Activated effector memory CD4-positive, alpha-beta T cell treated with anti-CD3 and anti-CD28 coated beads, Interleukin-2, amount 50 U/mL, for 16 hours (primary cell): ENCODE results near the gene RXFP2.

ENCODE experiments used
- DNase-seq: peaks from one replicate; pipeline ENCODE4 v3.0.0-alpha.2; 2020

The RXFP2 gene

DNA sequence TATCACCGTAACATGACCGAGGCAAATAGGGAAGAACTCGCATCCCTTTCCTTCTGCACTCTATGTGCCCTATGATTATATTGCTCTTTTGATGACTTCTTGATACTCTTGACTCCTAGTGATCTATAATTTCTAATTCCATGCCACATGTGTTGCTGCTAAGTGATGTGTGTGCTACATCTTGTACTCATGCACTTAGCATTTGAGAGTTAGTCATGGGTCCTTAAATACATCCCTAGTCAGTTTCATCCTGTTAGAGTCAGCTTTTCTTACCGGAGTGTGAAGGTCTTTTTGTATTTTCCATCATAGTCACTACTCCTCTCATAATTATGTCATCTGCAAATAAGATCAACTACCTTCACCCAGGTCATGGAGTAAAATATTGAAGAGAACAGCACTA, 30.2 kb downstream of the RXFP2 start:
- no peak for DNase-seq

DNA sequence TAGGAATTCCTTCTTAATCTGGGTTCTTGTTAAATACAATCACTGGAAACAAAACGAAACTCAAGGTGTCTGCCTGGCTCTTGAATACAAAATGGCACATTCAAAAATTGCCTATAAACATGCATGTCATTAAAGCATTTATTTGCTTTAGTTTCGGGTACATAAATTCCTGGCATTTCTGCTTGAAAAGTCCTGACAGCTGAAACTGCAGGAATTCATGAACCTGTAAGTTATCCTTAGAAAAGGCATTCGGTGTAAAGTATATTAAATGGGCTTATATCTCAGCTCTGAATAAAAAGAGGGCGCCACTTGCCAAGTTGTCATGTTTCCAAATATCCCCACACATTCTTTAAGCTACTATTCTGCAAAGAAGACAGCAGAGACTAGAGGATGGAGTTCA, 32.9 kb downstream of the RXFP2 start:
- DNase-seq, result no peak

DNA sequence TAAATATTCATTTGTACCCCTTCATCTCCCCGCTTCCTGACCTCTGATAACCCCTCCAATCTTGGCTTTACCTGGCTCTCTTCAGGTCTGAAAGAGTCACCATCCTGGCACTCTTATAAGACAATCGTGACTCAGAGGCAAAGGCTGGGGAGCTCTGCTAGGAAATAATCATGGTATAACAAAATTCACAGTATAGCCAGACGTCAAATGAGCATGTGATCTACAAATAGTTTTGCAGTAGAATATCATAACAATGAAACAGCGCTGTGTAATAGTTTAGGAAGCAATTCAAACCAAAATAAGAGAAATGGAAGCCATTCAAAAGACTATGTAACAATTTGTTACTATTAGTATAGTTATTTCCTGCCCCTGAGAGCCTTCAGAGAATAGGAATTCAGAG, 34.2 kb downstream of the RXFP2 start:
- no peak for DNase-seq

DNA sequence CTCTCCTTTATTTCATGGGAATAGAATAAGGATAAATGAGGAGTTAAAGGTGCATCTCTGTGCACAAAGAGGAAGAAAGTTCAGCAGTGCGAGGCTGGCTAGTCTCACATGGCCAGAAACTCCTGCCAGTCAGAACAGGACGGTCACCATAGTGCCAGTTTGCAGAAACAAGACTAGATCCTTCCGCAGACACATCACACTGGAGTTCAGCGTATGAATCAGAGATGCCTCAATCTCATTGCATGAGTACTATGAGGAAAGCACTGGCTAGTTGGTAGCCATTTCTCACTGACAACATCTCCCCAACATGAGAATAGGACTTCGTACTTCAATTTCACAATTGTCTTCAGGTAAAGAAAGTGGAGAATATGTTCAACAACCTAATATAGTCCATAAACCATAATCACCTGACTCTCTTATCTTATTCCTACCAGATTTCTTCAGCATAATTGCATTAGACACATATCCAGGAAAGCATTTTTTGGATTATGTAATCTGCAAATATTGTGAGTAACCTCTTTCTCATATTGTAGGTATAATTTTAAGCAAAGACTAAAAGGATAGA, 34.9 kb downstream of the RXFP2 start:
- DNase-seq, result no peak

DNA sequence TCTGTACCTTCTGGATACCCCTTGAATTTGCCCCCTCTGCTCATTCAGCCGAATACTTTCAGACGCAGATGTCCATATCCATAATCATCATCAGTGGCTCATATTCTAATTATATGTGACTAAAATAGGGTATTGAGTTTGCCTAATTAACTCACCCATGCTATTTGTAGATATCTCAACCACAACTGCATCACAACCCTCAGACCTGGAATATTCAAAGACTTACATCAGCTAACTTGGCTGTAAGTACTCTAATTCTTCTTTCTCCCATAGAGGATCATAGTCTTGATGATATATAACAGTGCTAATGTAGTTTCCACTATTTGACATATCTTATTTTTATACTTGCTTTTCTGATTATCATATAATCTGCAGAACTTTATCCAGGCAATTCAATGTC, 35.8 kb downstream of the RXFP2 start:
- no peak for DNase-seq

DNA sequence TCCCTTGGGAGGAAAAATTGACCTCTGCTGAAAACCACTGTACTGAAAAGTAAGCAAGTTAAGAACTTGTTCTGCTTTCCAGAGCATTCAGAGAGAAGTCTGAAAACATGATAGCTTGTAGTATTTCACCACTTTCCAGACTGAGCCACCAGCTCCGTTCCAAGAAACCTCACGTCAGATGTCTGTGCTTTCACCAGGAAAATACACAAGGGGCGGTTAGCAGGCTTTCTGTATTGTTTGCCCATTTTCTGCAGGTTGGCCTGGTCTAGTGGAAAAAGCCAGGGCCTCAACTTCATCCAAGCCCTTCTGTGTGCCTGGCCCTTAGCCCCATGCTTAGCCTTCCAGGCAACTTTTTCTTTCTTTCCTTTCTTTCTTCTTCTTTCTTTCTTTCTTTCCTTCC, 36.4 kb downstream of the RXFP2 start:
- DNase-seq, result no peak

DNA sequence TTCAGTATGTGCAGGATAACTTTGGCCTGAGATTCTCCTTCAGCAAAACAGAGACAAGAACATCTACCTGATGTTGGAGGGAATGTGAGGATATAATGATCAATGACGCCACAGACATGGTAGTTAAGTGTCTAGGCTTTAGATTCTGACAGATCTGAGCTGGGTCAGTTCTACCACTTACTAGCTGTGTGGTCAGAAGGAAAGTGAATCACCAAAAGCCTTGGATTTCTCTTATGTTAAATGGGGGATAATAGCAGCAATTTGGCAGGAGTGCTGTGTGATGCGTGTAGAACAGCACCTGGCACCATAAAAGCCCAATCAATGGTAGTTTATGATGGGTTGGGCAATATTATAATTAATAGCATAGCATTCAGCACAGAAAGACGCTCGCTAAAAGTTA, 41.7 kb downstream of the RXFP2 start:
- no peak for DNase-seq

DNA sequence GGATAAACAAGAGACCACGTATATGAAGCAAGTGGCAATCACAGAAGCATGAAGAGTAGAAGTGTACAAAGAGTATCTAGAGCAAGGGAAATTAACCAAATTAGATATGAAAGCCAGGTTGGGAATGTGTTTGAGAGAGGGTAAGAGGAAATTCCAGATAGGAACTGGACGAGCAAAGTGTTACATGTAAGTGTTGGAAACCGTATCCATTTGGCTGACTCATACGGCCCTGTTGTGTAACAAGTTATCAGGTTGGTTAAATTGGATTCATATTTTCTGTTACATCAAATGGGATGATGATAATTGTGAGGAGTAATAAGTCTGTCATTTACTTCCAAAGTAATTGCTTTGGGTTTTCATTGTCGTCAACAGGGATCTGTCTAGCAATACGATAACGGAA, 46.7 kb downstream of the RXFP2 start:
- DNase-seq, result no peak

DNA sequence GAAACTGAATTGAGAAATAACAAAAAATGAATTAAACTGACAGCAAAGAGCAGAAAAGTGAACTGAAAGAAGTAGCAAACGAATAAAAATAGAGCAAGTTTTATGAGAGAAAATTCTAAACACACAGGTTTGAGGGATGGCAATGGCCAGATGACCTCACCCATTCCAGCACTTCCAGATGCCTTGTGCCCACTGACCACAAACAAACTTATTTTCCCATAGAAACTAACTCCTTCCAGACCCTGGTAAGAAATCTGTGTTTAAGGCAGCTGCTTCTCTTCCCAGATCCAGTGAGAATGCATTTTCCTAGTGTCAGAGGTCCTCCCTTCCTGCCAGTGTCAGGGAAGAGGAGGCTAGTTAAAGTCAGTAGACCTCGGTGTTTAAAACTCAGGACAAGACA, 51.7 kb downstream of the RXFP2 start:
- DNase-seq, result no peak

DNA sequence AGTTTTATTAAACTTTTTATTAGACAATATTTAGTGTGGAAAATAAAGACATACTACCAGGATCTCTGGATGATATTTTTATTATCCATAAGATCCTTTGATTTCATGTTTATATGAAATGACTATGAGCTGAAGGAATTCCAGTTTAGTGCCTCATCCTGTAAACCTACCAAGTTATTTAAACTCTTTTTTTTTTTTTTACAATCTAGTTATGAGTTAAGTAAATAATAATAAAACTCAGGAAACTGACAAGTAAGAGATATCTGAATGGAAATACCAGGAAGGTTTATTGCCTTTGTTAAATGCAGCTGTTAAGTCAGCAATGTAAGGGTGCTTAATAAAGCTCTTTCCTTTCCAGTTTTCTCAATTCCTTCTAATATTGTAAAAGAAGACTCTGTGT, 53.9 kb downstream of the RXFP2 start:
- DNase-seq, result no peak

DNA sequence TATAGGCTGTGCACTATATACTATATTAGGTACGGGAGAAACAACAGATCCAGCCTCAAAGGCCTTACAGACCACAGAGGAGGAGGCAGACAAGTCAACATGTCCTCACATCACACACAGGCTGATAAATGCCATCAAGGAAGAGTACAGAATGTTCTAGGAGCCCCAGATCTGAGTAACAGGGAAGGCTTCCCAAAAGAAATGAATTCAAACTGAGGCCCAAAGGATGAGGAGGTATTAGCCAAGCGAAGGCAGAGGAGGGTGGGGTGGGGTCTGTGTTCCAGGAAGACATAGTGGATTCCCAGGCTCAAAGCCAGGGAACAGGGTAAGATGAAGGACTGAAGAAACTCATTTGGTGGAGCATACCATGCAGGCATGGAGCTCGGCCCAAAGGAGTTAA, 55.1 kb downstream of the RXFP2 start:
- DNase-seq, result no peak

DNA sequence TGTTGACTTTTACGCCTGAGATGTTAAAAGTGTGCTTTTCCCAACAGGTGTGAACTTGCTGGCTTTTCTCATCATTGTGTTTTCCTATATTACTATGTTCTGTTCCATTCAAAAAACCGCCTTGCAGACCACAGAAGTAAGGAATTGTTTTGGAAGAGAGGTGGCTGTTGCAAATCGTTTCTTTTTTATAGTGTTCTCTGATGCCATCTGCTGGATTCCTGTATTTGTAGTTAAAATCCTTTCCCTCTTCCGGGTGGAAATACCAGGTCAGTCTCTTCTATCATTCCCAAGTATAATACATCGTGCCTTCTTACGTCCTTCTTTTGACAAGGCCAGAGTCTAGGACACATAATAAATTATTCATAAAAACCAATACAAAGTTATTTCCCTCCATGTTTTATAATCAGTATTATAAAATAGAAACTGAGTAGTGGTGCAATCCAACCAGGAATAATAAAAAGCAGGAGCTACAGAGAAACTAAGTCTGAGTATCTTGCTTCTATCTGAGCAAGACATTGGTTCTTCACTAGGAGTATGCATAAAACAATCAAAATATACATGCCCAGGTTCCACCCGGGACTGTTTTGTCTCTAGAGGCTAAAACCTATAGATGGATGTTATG, 57.9 kb downstream of the RXFP2 start:
- DNase-seq, result no peak

DNA sequence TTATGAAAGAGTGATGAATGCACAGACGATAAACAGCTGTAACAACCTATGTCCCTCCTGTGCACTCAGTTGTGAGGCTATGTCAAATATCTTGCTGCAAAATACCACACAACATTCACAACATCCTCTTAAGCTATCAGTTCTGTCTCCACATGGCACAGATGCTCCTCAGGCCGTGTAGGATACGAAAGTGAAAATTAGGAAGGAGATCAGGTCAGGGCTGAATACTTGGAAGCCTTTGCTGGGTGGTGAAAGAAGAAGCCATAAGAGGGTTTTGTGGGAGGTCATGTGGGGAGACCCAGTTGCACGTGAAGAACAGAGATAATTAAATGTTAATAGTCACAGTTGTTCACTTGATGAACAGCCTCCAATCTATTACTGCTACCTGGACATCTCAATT, 58.9 kb downstream of the RXFP2 start:
- DNase-seq, result no peak

DNA sequence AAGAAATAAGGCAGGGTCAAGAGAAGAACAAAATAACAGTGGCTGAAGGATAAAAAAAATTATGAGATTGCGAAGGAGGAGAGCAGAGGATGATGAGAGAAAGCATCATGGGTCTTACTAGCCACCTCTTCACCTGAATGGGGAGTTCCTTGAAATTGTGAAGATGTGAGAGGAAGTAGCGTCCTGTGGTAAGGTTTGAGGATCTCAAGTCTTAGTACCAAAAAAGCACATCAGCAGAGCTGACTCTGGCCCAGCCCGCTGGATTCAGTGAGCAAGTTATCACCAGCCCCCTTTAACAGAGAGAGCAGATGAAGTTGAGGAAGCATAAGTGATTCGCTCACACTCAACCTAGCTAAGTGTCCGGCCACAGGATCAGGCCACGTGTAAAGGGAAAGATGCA, 61.8 kb downstream of the RXFP2 start:
- no peak for DNase-seq

DNA sequence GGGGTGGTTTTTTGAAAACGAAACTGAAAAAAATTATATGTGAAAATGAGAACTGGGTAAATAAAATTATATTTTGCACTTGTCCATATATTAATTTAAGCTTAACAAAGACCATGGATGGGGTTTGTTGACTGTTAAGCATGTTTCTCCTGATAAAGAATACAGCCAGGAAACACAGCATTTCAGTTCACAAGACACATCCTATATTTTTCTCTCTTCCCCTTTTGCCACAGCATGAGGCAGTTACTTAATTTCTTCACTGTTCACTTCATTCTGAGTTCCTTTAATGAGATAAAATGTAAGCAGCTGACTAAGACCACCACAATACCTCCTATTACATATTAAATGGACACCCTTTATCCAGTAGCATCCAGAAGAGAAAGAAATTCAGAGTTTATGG, 64.0 kb downstream of the RXFP2 start:
- no peak for DNase-seq

DNA sequence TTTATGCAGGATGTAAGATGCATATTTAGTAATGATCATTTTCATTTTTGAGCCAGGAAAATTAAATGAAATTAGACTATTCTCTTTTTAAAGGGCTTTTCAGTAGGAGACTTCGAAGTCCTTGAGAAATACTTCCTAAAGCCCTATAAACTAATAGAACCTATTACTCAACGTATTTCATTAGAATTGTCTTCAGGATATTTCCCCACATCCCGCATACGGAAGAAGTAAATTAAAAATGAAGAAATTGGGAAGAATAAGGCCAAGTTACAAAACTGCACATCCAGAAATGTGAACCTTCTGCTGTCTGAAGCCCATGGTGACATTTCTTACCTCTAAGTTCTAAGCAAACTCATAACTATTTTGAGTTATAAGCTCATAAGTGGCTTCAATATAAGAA, 66.5 kb downstream of the RXFP2 start:
- DNase-seq, result no peak

DNA sequence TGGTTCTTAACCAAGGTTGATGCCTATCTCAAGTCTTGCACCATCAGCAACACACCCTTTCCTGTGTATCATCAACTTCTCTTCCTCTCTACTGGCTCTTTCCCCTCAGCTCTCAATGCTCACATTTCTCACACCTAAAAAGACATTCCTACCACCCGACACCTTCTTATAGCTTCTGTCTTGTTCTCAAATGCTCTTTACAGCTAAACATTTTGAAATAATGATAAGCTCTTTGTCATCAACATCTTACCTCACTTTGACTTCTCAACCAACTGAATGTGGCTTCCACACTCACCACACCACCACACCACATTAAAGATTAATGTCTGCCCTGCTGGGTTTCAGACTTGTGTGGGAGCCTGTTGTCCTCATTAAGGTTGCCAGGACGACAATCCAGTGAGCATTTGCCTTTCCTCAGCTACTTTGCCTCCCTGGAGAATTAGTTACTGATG, 67.8 kb downstream of the RXFP2 start:
- DNase-seq, result no peak

DNA sequence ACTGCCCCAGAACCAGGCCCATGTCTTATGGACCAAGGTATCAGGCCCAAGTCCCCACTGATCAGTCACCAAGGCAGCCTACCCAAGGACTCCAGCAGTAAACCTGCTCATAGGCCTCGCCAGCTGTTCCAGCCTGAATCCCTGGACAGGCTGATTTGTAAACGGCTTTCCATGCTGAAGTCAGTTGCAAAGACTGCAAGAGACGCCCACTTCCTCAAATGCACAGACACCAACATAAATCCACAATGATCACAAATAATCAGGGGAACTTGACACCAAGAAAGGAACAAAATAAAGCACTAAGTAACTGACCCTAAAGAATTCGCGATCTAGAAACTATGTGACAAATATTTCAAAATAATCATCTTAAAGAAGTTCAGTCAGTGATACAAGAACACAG, 75.2 kb downstream of the RXFP2 start:
- DNase-seq, result no peak

DNA sequence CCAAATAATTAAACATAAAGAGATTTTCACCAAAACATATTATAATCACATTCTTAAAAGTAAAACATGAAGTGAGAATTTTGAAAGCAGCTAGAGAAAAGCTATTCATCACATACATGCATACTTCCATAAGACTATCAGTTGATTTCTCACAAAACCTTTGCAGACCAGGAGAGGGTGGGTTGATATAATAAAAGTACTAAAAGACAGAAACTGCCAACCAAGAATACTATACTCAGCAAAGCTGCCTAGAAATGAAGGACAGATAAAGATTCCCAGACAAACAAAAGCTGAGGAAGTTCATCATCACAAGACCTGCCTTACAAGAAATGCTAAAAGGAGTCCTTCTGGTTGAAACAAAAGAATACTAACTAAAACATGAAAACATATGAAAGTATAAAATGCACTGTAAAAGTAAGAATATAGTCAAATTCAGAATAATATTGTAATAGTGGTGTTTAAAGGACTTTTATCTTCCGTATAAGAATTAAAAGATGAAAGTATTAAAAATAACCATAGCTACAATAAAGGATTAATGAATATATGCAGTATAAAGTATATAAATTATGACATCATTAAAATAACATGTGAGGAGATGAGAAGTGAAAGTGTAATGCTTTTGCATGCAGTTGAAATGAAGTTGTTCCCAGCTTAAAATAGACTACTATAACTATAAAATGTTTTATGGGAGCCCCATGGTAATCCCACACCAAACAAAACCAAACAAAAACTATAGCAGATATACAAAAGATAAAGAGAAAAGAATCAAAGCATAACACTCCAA, 76.2 kb downstream of the RXFP2 start:
- DNase-seq, result no peak

DNA sequence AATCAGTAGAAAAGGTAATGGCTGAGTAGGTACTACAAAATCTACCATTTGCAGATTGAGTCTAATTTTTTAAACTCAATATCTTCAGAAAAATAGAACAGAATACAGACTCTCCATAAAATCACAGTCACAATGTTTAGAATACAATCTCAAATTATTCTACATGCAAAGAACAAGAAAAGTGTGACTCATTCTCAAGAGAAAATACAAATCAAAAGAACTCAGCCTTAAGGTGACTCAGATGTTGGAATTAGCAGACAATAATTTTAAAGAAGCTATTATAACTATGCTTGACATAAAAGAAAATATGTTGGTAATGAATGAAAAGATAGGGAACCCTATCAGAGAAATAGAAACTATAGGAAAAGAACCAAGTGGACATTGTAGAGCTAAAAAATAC, 78.9 kb downstream of the RXFP2 start:
- DNase-seq, result no peak

DNA sequence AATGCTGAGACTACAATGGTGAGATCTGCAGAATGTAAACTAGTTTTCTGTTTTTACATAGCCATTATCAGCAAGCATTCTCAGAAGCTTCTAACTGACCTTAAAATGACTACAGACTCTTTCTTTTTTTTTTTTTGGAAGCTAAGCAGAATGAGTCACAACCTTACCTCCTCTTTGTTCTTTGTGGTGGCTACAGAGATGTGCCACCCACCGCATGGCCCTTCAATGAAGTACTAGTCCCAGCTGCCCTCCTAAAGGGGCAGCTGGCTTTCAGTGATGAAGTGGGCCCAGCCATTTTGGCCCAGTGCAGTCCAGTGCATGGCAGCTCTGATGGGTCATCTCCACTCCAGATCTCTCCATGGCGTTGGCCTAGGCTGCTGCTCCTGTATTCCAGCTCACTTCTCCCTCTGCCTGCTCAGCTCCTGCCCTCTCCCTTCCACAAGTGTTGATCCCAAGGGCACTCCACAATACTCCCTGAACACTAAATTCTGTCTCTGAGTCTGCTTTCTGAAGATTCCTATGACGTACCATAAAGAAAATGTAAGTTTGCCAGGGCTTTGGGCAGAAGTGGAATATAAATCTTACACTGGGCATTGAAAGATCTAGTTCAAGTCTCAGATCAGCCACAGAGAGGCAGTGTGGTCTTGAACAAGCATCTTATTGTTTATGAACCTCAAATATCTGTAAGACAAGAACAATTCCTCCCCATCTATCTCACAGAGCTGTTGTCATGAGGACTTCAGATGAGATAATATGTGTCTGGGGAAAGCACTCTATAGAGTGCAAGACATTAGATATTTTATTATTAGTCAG, 85.6 kb downstream of the RXFP2 start:
- DNase-seq, result no peak

DNA sequence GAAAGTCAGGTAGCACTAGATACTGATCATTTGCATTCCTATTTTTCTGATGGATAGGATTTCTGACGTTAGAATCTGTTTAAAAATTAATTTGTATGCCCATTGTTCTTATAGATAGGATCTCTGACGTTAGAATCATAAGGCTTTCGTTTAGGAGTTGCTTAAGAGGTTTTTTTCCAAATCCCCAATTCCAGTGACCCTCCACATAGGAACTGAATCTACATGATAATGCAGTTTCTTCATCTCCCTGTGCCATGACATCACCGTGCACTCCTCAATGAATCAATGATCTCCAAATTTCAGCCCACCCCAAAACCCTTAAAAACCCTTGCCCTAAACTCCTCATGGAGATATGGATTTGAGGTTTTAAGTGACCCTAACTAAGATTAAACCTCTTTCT, 87.2 kb downstream of the RXFP2 start:
- no peak for DNase-seq

DNA sequence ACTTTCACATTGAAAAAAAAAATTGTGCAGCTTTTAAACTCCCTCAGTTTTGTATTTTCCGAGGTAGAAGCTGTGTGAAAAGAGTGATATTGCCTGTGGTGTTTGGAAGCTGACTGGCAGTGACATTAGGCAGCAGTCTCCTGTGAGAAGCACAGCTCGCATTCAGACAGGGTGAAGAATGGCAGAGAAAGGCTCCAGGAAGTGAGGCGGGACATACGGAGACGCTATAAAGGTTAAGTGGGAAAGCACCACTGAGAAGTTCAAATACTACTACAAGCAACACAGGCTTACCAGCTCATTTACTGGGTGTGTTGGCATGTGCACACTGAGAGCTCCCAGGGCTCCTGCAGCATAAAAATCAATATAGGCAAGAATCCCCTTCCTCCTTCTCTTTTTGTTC, 88.4 kb downstream of the RXFP2 start:
- no peak for DNase-seq

DNA sequence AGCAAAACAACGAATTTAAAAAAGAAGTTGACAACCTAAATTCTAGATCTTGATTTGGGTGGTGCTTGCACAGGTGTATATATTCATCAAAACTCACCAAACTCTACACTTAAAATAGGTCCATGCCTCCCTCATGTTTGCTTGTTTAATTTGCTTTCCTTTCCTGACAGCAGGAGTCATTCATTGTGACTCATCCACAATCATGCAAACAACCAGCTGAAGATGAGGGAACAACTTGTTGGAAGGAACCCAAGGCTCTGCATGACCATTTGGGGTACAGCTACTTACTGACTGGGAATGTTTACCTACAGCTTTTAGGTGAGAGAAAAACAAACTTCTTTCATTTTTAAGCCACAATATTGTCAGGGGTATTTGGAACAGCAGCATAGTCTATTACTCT, 96.6 kb downstream of the RXFP2 start:
- no peak for DNase-seq
